Endothelial cell of umbilical vein (primary cell): ENCODE data around the gene EPDR1. TPM values are rescaled to one million over a fixed set of nuclear protein-coding genes. Genes with fewer than 3 reads are reported as not detected.

Source experiments
- BruUV-seq: library from RNA; stranded (reverse); fragments of 400-500 nt; replicated peaks from 2 replicates; lab custom pipeline; 2021; lab: Mats Ljungman, UMichigan
- CTCF ChIA-PET: fragments of 300-600, 350-600 bp; sonication (Branson Sonifier 250); formaldehyde crosslinking; loops from one replicate; lab custom pipeline; 2021; ENCODE audit warnings: antibody characterized with exemption, inconsistent platforms; lab: Charles Lee
- POLR2A ChIA-PET: fragments of 300-600, 350-600 bp; sonication (Branson Sonifier 250); formaldehyde crosslinking; loops from one replicate; lab custom pipeline; 2021; ENCODE audit warnings: antibody characterized with exemption, inconsistent platforms; lab: Charles Lee
- DNase-seq: peaks from one replicate; pipeline ENCODE4 v3.0.0-alpha.2; 2011; ENCODE audit warnings: low read depth, low spot score
- FAIRE-seq: peaks from 2 replicates; lab custom pipeline; 2011; peaks lifted over from hg19 to GRCh38; lab: Jason Lieb, UNC
- H2AFZ ChIP-seq: 2 replicates; pipeline ENCODE4 v1.6.0; 2012; ENCODE audit warnings: low read depth, low read length, control low read depth, inconsistent platforms
- H3K27ac ChIP-seq: 2 replicates; pipeline ENCODE4 v1.5.1; 2011; ENCODE audit warnings: low read depth, mild to moderate bottlenecking, control low read depth, low read length, moderate library complexity; ENCODE audit not compliant: insufficient read depth
- H3K27me3 ChIP-seq, 2 experiments: 2 replicates each; pipeline versions ENCODE4 v1.6.0 to v1.6.1; 2011; ENCODE audit warnings: low read length in 2 of 2, mixed read lengths in 1 of 2; ENCODE audit not compliant: control insufficient read depth in 2 of 2, insufficient read depth in 2 of 2
- H3K36me3 ChIP-seq, 2 experiments: 2 replicates in 1 of 2; 3 replicates in 1 of 2; pipeline ENCODE4 v1.5.1; 2011; ENCODE audit warnings: low read length in 2 of 2, mild to moderate bottlenecking in 1 of 2, moderate library complexity in 1 of 2; ENCODE audit not compliant: control insufficient read depth in 2 of 2, insufficient read depth in 2 of 2; ENCODE audit errors: extremely low read depth in 1 of 2
- H3K4me1 ChIP-seq: 3 replicates; pipeline ENCODE4 v1.5.1; 2011; ENCODE audit warnings: mild to moderate bottlenecking, low read length; ENCODE audit not compliant: control insufficient read depth, insufficient read depth; ENCODE audit errors: extremely low read depth
- H3K4me2 ChIP-seq: 2 replicates; pipeline ENCODE4 v1.6.1; 2011; ENCODE audit warnings: low read length, control low read depth, mixed read lengths; ENCODE audit not compliant: insufficient read depth
- H3K4me3 ChIP-seq, 3 experiments: fragments of 200-600 bp in 1 of 3; sonication (generic), shearing (Covaris generic) in 1 of 3; replicated peaks in 1 of 3; 2 replicates each; pipeline ENCODE4 v1.5.1; 2011 to 2016; ENCODE audit warnings: control low read depth in 3 of 3, low read length in 3 of 3, mild to moderate bottlenecking in 2 of 3, inconsistent platforms in 1 of 3, low read depth in 1 of 3, moderate library complexity in 1 of 3; ENCODE audit not compliant: insufficient read depth in 1 of 3
- H3K79me2 ChIP-seq: 2 replicates; pipeline ENCODE4 v1.6.0; 2012; ENCODE audit warnings: low read length, inconsistent platforms; ENCODE audit not compliant: control insufficient read depth, insufficient read depth
- H3K9ac ChIP-seq: replicated peaks from 2 replicates; pipeline ENCODE3; 2011; ENCODE audit warnings: low read length, control low read depth; ENCODE audit not compliant: insufficient read depth; ENCODE audit errors: extremely low read depth
- H3K9me1 ChIP-seq: replicated peaks from 3 replicates; pipeline ENCODE4 v1.6.0; 2011; ENCODE audit warnings: mild to moderate bottlenecking, low read length; ENCODE audit not compliant: control insufficient read depth, insufficient read depth; ENCODE audit errors: extremely low read depth
- H3K9me3 ChIP-seq: replicated peaks from 2 replicates; pipeline ENCODE4 v1.5.1; 2012; ENCODE audit warnings: low read length, inconsistent platforms; ENCODE audit not compliant: control insufficient read depth, insufficient read depth
- H4K20me1 ChIP-seq: replicated peaks from 2 replicates; pipeline ENCODE3; 2011; ENCODE audit warnings: mild to moderate bottlenecking, low read length; ENCODE audit not compliant: control insufficient read depth, insufficient read depth; ENCODE audit errors: extremely low read depth
- EZH2 ChIP-seq: IDR thresholded peaks from 2 replicates; pipeline ENCODE4 v1.6.1; 2012; ENCODE audit warnings: borderline replicate concordance, low read depth, mild to moderate bottlenecking, moderate library complexity, low read length, inconsistent platforms; ENCODE audit not compliant: severe bottlenecking
- FOS ChIP-seq: IDR thresholded peaks from 2 replicates; pipeline ENCODE4 v1.6.1; 2011; ENCODE audit warnings: mild to moderate bottlenecking, low read length, moderate library complexity, borderline replicate concordance; ENCODE audit not compliant: insufficient read depth
- GATA2 ChIP-seq: IDR thresholded peaks from 2 replicates; pipeline ENCODE4 v1.7.0; 2011; ENCODE audit warnings: low read depth, mild to moderate bottlenecking, moderate library complexity, mixed read lengths, low read length; ENCODE audit not compliant: insufficient read length, insufficient read depth
- JUN ChIP-seq: IDR thresholded peaks from 2 replicates; pipeline ENCODE4 v1.6.1; 2011; ENCODE audit warnings: borderline replicate concordance, low read depth; ENCODE audit not compliant: insufficient read length, insufficient read depth
- MYC ChIP-seq: IDR thresholded peaks from one replicate; pipeline ENCODE4 v1.6.1; 2011; ENCODE audit warnings: mild to moderate bottlenecking, low read depth, low read length
- POLR2A ChIP-seq: IDR thresholded peaks from 2 replicates; pipeline ENCODE4 v1.6.1; 2012; ENCODE audit warnings: low read depth, mild to moderate bottlenecking, control low read depth, low read length
- POLR2AphosphoS5 ChIP-seq: IDR thresholded peaks from 2 replicates; pipeline ENCODE4 v1.6.1; 2012; ENCODE audit warnings: low read depth, mild to moderate bottlenecking, control low read depth, low read length, moderate library complexity; ENCODE audit not compliant: insufficient read depth
- dilution Hi-C: fragments of 300-500 bp; cut with MboI; formaldehyde crosslinking; loops from one replicate; pipeline ENCODE4 v1.15.0; 2019; ENCODE audit warnings: low sequenced_read_pairs; ENCODE audit not compliant: extremely low pct_ligation_motif_present
- intact Hi-C: fragments of 100-400 bp; cut with micrococcal nuclease; formaldehyde crosslinking; loops from one replicate; pipeline ENCODE4 v1.10.0; 2022
- polyA plus RNA-seq, 4 experiments: library from polyadenylated mRNA; depleted of rRNA in 3 of 4; stranded (reverse) in 3 of 4; unstranded in 1 of 4; fragments of >200 nt; gene quantifications; 2 replicates each; pipeline versions ENCODE4 v1.2.1 to v1.2.3, GENCODE V29; 2011 to 2012; ENCODE audit warnings: missing spikeins in 1 of 4
- total RNA-seq: library from RNA; stranded (reverse); gene quantifications from 2 replicates; pipeline ENCODE4 v1.2.3, GENCODE V29; 2021
- TF ChIP-seq, protein P1 (sequence below), 2 donors: IDR thresholded peaks; 1 replicate in 1 of 2; 2 replicates in 1 of 2; pipeline ENCODE4 v1.5.1; 2011; ENCODE audit warnings: low read length in 2 of 2, mild to moderate bottlenecking in 2 of 2, moderate library complexity in 2 of 2, control low read depth in 1 of 2, inconsistent platforms in 1 of 2, low read depth in 1 of 2; ENCODE audit not compliant: insufficient read depth in 1 of 2; ENCODE audit errors: extremely low read depth in 1 of 2
- TF ChIP-seq, protein P2 (sequence below): IDR thresholded peaks from 2 replicates; pipeline ENCODE4 v1.6.1; 2011; ENCODE audit not compliant: insufficient read depth, insufficient read length

Gene EPDR1
- total and polyA plus RNA-seq, 2 donors (not counting 3 experiments of a cell fraction or from before 2014, with no cell fraction given), result 0.40 to 0.66 TPM

DNA sequence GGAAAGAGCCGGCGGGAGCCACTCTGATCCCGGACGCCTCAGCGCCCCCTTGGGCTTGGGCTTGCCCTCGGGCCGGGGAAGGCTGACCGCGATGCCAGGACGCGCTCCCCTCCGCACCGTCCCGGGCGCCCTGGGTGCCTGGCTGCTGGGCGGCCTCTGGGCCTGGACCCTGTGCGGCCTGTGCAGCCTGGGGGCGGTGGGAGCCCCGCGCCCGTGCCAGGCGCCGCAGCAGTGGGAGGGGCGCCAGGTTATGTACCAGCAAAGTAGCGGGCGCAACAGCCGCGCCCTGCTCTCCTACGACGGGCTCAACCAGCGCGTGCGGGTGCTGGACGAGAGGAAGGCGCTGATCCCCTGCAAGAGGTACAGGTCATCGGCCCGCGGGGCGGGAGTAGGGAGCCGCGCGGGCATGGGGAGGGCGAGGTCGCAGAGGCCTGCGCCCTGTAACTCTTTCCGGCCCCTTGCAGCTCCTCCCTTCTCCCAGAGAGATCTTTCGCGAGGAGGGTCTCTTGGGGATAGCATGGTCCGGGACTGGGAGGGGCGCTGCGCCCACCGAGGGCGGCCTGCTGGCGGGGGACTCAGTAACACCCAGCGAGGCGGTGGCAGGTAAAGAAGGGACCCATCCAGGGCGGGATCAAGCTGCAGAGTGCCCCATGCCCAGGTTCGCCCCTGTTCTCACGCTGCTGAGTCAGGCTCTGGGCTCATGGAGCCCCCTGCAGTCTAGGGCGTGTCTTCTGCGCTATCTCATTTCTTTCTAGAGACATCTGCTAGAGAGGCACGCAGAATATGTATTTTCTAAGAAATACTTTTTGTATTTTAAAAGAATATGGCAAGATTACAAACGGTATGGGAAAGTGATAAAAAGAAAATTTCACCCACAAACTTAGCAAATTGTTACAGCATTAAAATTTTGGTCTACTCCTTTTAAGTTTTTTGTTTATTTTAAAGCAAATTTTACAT is 687 bp downstream of the EPDR1 start:
- POLR2A ChIA-PET, result no interaction called here
- TF ChIP-seq FOS (no peak), EZH2 (peak; percentile 75)
- FAIRE-seq, result no peak

DNA sequence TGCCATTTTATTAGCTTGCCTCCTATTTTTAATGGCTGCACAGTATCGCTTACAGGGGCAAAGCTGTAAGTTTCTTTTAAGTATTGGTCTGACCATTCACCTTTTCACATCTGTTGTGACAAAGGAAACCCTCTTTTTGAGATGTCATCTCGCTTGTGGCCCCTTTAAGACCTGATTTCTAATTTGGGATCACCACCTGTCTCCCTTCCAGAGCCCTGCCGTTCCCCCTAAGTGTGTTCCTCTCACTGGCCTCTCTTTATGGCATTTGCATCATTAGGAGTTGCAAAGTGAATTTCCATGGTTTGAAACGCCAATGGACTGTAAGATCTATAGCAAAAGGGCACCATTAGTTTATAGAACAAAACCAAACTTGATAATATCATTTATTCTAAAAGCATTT is 1.4 kb downstream of the EPDR1 start:
- H3K4me3 ChIP-seq, result no peak overlapping the region
- no peaks in the 10 kb centered on the region for H3K4me1 ChIP-seq
- H3K79me2 ChIP-seq, result no peaks in the 10 kb centered on the region
- no peak overlapping the region for H3K27ac ChIP-seq
- no TSS peak for BruUV-seq
- dilution Hi-C loops (no loop called here), intact Hi-C loops (no loop called here)
- POLR2A ChIA-PET, result no interaction called here
- H3K27me3 ChIP-seq, result peaks cover 18 to 33% of the 10 kb centered on the region in 2 experiments
- H3K9ac ChIP-seq, result no peak overlapping the region
- H3K4me2 ChIP-seq, result no peak overlapping the region
- TF ChIP-seq, protein P1, sequence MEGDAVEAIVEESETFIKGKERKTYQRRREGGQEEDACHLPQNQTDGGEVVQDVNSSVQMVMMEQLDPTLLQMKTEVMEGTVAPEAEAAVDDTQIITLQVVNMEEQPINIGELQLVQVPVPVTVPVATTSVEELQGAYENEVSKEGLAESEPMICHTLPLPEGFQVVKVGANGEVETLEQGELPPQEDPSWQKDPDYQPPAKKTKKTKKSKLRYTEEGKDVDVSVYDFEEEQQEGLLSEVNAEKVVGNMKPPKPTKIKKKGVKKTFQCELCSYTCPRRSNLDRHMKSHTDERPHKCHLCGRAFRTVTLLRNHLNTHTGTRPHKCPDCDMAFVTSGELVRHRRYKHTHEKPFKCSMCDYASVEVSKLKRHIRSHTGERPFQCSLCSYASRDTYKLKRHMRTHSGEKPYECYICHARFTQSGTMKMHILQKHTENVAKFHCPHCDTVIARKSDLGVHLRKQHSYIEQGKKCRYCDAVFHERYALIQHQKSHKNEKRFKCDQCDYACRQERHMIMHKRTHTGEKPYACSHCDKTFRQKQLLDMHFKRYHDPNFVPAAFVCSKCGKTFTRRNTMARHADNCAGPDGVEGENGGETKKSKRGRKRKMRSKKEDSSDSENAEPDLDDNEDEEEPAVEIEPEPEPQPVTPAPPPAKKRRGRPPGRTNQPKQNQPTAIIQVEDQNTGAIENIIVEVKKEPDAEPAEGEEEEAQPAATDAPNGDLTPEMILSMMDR (IDR thresholded peaks at IDR 0.05; ENCODE audit: extremely low read depth in 1 of 2, insufficient read depth in 1 of 2, low read depth in 1 of 2, low read length in 2 of 2), result no peak
- TF ChIP-seq POLR2A (no peak), EZH2 (no peak), MYC (no peak), FOS (no peak), POLR2AphosphoS5 (no peak), JUN (no peak), GATA2 (no peak)
- TF ChIP-seq, protein P2, sequence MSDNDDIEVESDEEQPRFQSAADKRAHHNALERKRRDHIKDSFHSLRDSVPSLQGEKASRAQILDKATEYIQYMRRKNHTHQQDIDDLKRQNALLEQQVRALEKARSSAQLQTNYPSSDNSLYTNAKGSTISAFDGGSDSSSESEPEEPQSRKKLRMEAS, result no peak
- H3K9me3 ChIP-seq, result no peaks in the 10 kb centered on the region
- no peaks in the 10 kb centered on the region for H3K36me3 ChIP-seq
- DNase-seq (no peak), FAIRE-seq (no peak)
- CTCF ChIA-PET, result no interaction called here
- no peaks in the 10 kb centered on the region for H4K20me1 ChIP-seq
- no peak overlapping the region for H2AFZ ChIP-seq
- no peaks in the 10 kb centered on the region for H3K9me1 ChIP-seq

More for the DNA sequence above, 687 bp downstream of the EPDR1 start:
- Histone ChIP-seq H3K9me1 (no peaks in the 10 kb centered on the region), H4K20me1 (no peaks in the 10 kb centered on the region), H3K4me1 (peaks cover 4% of the 10 kb centered on the region), H3K9me3 (no peaks in the 10 kb centered on the region), H3K4me2 (peak overlapping the region; percentile 37), H3K9ac (no peak overlapping the region), H3K79me2 (no peaks in the 10 kb centered on the region), H3K27me3 (peaks cover 22 to 38% of the 10 kb centered on the region in 2 experiments), H3K27ac (no peak overlapping the region), H3K36me3 (no peaks in the 10 kb centered on the region), H2AFZ (peak overlapping the region; percentile 73), H3K4me3 (peak overlapping the region in 1 of 3 experiments; percentile 15)
- DNase-seq, result no peak
- intact Hi-C loops, result no loop called here
- dilution Hi-C loops, result no loop called here
- CTCF ChIA-PET, result interaction anchor here (1.7 kb wide), 1 partner anchor 453 kb away, joined by 3 read pairs; no protein-coding TSS in a partner anchor
- BruUV-seq, result no TSS peak
